SKM-1 (cell line): ENCODE results near the gene ADGRG4.

ENCODE experiments used
- DNase-seq: peaks from one replicate; lab custom pipeline; 2025; ENCODE audit not compliant: unreplicated experiment; lab: John Stamatoyannopoulos, UW

The ADGRG4 gene

DNA sequence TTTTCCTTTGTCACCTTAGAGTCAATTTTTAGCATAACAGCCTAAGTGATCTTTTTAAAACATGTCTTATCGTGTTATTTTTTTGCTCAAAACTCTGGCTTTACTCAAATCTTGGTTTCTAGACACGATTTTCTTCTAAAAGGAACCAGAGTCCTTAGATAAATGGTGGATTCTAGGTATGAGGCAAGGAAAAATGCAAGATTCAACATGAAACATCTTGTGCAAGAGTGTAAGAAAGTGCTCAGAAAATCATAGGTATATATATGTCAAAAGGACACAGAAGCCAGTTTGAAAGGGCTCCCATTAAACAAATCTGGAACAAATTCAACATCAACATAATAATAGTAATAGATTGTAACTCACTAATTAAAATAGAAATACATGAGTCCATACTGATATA, 8.1 kb upstream of the ADGRG4 start:
- no peak for DNase-seq

DNA sequence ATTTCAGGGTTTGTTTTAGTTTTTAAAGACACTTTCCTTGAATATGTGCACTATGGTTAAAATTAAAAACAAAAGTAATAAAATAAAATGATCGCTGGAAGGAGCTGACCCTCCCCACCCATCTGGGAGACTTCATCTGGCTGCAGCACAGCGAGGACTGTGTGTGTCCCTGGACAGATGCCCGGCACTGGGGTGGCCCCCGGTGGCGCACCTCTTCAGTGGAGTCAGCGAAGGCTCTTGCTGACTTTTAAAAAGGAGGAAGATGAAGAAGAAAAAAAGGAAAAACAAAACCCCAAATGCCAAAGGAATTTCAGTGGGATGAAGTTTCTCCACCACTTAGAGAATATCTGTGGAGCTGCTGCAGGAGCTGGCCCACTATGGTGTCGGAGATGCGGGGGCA, 5.4 kb upstream of the ADGRG4 start:
- no peak for DNase-seq

DNA sequence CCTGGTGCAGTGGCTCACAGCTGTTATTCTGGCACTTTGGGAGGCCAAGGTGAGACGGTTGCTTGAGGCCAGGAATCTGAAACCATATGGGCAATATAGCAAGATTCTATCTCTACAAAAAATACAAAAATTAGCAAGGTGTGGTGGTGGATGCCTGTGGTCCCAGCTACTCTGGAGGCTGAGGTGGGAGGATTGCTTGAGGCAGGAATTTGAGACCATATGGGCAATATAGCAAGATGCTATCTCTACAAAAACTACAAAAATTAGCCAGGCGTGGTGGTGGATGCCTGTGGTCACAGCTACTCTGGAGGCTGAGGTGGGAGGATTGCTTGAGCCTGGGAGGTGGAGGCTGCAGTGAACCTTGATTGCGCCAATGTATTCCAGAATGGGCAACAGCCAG, 2.3 kb downstream of the ADGRG4 start:
- DNase-seq, result no peak

DNA sequence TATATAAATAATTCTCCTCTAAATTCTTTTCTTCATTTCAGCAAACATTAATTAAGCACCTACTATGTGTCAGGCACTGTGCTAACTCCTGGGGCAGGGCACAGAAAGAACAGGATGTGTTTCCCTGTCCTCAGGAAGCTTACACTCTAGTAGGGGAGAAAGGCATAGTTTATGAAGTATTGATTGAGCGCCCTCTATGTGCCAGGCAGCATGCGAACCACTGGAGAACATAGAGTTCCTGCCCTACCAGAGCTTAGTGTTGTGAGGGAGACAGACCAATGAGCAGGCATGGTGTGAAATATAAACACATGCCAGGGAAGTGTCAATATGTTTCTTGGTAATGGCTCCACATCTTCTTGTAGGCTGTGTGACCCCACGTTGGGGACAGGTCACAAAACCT, 3.7 kb downstream of the ADGRG4 start:
- DNase-seq, result no peak

DNA sequence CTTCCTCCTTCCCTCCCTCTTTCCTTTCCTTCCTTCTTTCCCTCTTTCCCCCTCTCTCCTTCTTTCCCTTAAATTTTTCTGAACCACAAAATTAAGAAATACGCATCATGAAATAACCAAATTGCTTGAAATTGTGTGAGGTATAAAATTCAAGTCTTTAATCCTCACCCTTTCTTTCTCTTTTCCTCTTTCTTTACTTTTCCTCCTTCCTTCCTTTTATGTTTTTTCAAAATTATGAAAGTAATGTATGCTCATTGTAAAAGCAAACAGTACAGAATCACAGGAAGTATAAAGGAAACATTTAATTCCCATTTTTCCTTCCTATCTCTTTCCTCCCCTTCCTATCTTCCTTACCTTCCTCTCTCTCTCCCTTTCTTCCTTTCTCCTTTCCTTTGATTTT, 5.4 kb downstream of the ADGRG4 start:
- DNase-seq, result no peak

DNA sequence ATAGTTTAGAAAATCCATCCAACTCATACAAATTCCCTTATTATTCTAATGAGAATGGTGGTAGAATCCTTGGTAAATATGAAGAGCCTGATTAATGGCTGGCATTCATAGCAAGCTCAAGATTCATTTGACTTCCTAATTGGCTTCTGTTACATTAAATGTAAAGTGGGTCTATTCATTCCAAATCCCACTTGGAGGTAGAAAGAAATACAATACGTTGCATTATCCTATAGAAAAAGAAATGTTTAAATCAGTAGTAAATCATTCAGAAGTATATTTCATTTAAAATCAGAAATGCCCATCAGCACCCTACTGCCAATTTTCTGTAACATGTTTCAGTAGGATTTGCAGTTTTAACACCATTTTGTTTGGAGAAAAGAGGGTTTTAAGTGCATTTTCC, 6.7 kb downstream of the ADGRG4 start:
- no peak for DNase-seq

DNA sequence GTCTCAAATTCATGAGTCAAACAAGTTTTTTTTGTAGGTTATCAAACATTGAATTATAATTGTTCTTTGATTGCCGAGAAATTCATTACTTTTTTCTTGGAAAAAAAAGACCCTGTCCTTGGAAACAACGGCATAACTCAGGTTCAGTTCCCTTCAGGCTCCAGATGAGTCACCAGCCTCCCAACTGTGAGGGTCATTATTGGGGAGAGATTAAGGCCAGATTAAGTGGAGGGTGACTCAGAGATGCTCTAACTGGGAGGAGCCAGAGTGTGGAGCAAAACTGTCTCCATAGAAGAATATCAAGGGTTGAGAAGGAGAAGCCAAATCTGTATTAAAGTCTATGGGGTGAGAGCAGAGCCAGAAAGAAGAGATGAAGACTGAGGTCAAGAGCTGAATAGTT, 9.6 kb downstream of the ADGRG4 start:
- DNase-seq, result no peak

DNA sequence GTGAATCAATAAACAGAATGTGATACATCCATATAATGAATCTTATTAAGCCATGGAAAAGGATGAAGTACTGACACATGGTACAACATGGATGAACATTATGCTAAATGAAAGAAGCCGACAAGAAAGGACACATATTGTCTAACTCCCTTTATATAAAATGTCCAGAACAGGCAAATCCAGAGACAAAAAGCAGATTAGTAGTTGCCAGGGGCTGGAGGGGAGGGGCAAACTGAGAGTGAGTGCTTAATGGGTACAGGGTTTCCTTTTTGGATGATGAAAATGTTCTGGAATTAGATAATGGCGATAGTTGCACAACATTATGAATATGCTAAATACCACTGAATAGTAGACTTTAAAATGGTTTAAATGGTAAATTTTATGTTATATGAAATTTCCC, 17.4 kb downstream of the ADGRG4 start:
- DNase-seq, result no peak

DNA sequence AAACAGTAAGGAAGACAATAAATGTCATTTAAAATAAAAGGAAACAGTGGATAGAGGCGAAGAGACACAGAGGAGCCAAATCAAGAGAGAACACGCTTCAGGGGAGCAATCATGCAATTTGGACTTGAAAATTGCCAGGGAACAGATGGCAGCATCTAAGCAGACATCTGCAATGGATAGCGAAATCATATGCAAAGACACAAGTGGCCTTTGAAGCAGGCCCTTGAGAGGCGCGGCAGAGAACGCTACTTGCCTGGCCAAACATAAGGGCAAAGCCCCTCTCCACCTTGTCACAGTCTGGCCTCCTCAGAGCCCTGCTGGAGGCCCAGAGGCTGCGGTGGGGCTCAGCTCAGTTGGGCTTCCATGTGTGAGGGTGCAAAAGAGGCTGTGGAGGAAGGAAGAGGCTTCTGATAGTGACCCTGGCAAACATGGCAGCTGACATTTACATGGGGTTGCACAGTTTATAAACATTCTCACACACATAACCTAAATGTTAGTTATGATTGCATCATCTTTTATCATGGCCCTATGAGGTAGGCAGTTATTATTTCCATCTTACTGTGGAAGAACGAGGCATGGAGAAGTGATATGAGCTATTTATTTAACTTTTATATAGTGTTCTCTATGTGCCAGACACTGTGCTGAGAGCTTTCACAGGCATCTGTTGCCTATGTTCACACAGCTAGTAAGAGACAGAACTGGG, 18.3 kb downstream of the ADGRG4 start:
- DNase-seq, result no peak

DNA sequence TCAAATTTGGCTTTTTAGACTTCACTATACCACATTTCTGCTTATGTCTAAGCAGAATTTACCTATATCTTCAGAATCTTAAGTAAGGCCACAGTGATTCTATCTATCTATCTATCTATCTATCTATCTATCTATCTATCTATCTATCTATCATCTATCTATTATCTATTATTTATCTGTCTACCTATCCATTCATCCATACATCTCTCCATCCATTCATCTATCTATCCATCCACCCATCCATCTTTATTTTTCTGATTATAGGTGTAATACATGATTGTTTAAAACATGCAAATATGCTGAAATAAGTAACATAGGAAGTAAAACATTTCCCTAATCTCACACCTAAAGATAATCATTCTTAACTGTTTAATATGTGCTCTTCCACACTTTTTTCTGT, 18.8 kb downstream of the ADGRG4 start:
- DNase-seq, result no peak

DNA sequence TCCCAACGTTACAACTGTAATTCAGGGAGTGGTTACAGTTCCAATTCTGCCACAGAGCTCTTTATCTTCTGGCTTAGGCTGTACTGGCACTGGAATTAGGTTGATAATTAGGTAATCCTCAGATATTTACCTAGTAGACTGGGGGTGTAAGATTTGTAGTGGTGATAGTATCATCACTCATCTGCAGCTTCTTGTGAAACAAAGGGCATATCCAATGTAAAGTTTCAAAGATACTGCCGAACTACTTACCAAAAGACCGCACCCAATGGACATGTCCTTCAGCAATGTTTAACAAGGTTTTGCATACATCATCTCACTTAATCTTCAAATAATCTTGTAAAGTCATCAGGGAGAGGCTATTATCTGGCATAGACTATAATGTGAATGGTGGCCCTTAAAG, 20.8 kb downstream of the ADGRG4 start:
- no peak for DNase-seq

DNA sequence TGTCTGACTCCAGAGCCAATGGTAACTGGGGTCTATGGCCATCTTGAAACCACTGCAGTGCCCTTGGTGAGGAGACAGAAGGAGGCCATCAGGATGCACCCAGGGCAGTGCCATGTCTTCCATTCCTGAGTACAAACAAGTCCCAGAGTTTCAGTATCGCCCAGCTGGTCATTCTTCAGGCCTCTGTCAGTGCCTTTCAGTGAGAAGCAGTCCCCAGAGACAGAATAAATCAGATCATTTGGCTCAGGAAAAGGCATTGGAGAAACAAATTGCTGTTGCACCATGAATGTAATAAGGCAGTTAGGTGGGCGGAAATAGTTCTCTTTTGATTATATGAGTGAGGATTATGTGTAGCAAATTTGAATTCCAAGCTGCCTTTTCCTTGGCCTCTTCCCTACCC, 21.3 kb downstream of the ADGRG4 start:
- no peak for DNase-seq

DNA sequence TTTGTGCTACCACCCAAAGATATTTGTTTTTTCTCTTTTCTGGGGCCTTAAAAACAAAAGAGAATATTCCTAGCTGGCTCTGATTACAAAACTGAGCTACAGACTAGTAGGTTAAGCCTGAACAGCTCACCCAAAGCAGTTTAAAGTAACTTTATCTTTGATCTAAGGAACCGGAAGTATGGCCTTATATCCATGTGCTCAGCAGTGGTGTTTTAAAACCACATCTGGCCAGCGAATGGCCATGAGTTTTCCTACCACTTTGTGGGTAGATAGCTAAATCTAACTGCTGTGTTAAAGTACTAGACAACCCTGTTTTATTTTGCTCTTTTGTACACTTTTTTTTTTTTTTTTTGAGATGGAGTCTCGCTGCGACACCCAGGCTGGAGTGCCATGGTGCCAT, 24.6 kb downstream of the ADGRG4 start:
- no peak for DNase-seq

DNA sequence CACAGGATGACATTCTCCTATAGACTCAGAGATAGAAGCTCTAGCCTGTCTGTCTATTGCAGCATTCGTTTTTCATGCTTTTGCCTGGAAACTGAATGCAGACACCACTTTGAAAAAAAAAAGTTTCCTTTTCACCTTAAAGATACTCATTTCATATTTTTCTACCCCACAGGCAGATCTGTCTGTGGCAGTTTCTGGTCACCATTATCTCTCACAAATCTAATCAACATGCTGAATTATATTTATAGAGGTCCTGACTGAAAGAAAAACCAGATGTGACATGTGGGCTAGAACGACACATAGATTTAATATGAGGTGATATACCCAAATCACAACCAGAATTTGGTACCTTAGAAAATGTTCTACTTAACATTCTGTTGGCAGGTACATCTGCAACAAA, 28.2 kb downstream of the ADGRG4 start:
- DNase-seq, result no peak

DNA sequence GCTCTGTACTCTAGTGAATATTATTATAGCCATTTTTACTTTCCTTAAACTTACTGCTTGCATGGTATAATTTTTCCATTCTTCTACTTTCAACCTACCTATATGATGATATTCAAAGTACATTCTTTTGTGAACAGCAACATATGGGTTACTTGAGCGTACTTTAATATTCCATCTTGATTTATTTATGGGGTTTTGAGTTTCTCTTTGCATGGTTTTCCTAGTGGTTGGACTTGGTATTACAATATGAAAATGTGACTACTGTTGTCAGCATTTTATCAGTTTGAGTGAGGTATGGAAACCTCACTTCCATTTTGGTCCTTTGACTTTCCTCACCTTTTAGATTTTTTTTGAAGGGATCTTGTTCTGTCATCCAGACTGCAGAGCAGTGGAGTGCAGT, 35.9 kb downstream of the ADGRG4 start:
- no peak for DNase-seq

DNA sequence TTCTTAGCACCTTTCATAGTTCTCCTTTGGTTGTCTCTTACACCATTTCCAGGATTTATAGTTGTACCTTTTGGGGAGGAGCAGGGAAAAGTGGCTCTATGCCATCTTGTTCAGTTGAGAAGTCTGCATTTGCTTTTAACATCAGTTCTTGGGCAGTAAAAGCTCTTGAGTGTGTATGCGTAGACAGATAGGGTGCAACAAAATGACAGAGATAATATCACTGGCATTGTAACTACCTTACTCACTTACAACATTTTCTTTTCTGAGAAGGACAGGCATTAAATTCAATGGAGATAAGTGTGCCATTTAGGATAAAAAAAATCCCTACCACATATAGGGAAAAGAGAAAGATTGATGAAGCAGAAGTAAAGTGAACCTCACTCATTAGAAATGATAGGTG, 38.9 kb downstream of the ADGRG4 start:
- DNase-seq, result no peak

DNA sequence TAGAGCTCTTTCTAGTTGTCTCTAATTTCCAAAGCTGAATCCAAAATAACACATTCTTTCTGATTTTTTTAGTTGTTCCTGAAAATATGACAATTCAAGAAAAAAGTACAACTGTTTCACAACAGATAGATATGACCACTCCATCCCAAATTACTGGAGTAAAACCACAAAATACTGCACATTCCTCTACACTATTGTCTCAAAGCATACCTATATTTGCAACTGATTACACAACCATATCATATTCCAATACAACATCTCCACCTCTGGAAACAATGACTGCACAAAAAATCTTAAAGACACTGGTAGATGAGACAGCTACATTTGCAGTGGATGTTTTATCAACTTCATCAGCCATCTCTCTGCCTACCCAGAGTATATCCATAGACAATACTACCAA, 43.6 kb downstream of the ADGRG4 start:
- no peak for DNase-seq

DNA sequence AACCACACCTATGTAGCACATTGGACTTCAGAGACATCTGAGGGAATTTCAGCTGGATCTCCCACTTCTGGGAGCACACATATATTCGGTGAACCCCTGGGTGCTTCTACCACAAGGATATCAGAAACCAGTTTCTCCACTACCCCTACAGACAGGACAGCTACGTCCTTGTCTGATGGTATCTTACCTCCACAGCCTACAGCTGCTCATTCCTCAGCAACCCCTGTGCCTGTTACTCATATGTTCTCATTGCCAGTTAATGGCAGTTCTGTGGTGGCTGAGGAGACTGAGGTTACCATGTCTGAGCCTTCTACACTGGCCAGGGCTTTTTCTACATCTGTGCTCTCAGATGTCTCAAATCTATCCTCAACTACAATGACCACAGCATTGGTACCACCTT, 45.7 kb downstream of the ADGRG4 start:
- DNase-seq, result no peak

DNA sequence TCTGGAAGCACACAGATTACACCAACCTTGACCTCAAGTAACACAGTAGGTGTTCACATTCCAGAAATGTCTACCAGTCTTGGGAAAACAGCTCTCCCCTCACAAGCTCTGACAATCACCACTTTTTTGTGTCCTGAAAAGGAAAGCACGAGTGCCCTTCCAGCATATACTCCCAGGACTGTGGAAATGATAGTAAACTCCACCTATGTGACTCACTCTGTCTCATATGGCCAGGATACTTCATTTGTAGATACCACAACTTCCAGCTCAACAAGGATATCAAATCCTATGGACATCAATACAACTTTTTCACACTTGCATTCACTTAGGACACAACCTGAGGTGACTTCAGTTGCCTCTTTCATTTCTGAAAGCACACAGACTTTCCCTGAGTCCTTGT, 46.9 kb downstream of the ADGRG4 start:
- DNase-seq, result no peak

DNA sequence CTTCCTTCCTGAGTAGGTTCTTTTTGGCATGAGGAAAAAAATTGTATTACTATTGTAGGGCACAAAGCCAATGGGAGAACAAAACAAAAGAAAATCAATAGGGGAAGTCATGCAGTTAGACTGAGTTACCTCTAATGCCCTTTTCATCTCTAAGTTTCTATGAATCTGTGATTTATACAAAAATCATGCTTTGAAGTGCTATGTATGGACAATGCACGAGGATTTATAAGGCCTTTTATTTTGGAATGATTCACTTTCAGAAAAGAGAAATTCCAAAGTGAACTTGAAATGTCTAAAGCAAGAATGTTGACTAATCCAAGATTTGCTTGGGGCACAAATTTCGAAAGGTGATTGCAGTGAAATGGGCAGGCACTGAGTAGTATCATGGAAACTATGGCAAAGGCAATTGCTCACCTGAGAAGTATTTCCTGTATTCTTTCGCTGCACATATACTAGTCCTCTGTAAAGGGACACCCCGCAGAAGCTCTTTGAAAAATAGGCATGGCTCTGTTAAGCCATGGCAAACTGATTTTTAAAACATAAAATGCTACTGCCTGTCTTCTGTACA, 52.8 kb downstream of the ADGRG4 start:
- DNase-seq, result no peak

DNA sequence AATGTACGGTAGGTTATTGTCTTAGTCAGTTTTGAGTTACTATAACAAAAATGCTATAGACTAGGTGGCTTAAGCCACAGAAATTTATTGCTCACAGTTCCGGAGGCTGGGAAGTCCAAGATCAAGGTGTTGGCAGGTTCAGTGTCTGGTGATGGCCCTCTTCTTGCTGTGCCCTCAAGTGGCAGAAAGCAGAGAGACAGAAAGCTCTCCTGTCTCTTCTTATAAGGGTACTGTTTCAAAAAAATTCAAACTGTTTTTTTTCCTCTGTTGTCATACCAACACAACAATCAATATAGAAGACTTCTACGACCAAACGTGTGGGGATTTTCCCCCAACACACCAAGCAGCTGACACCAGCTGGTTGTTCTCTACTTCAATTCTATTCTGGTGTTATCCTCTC, 53.4 kb downstream of the ADGRG4 start:
- DNase-seq, result no peak

DNA sequence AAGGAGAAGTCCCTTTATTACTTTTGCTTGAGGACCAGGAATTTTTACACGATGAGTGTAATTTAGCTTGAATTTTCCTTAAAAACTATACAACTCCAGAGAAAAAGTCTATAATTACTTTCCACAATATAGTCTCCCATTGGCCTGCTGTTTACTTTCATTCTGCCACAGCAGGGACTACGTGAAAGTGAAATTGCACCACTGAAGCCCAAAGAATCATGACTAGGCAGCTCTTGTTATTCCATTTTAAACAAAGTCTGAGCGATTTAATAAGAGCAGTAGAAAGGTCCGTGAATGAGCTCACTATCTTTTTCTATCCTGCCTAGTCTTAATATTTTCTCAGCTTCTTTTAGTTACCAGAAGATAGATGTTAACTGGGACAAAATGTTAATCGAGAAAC, 68.6 kb downstream of the ADGRG4 start:
- DNase-seq, result no peak

DNA sequence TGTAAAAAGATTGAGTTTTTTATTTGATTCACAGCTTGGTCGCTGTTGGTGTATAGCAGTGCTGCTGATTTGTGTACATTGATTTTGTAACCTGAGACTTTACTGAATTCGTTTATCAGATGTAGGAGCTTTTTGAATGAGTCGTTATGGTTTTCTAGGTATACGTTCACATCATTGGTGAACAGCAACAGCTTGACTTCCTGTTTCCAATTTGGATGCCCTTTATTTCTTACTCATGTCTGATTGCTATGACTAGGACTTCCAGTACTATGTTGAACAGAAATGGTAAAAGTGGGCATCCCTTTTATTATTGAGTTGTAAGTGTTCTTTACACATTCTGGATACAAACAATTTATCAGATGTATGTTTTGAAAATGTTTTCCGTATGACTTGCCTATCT, 76.0 kb downstream of the ADGRG4 start:
- DNase-seq, result no peak
